ENCODE results near the gene MSMB. TPM values are rescaled to one million over a fixed set of nuclear protein-coding genes. Genes with fewer than 3 reads are reported as not detected.
"Not testable (repeated sequence)": the region's sequence is repeated elsewhere in the genome, so short reads cannot be mapped to it uniquely, and the experiment has no call there.

The MSMB gene
- total RNA-seq, 1 donor from 2014 or later = not detected

- no peak for DNase-seq (ENCODE audit: low read depth, low spot score)
These were observed 31.2 kb downstream of the MSMB start for GRCh38 chr10:46014683-46015405.

- DNase-seq (ENCODE audit: low read depth, low spot score) = no peak
These were observed 31.9 kb downstream of the MSMB start for GRCh38 chr10:46014206-46014605.

GRCh38 chr10:46012746-46013145 is 33.3 kb downstream of the MSMB start:
- no peak for DNase-seq (ENCODE audit: low read depth, low spot score)

- no peak for DNase-seq (ENCODE audit: low read depth, low spot score)
These were observed 39.9 kb downstream of the MSMB start for GRCh38 chr10:46006219-46006618.

- DNase-seq (ENCODE audit: low read depth, low spot score) = no peak
These were observed 40.7 kb downstream of the MSMB start for GRCh38 chr10:46005383-46005782.

- DNase-seq (ENCODE audit: low read depth, low spot score) = no peak
These were observed 41.1 kb downstream of the MSMB start for GRCh38 chr10:46004963-46005362.

- no peak for DNase-seq (ENCODE audit: low read depth, low spot score)
These were observed 43.0 kb downstream of the MSMB start for GRCh38 chr10:46002916-46003693.

- DNase-seq (ENCODE audit: low read depth, low spot score) = not testable (repeated sequence)
These were observed 43.8 kb downstream of the MSMB start for GRCh38 chr10:46002189-46002687.

GRCh38 chr10:46001187-46001756 is 44.8 kb downstream of the MSMB start:
- no peak for DNase-seq (ENCODE audit: low read depth, low spot score)

GRCh38 chr10:46000538-46000937 is 45.5 kb downstream of the MSMB start:
- DNase-seq (ENCODE audit: low read depth, low spot score) = no peak

GRCh38 chr10:45999955-46000354 is 46.1 kb downstream of the MSMB start:
- not testable (repeated sequence) for DNase-seq (ENCODE audit: low read depth, low spot score)

- DNase-seq (ENCODE audit: low read depth, low spot score) = no peak
These were observed 47.9 kb downstream of the MSMB start for GRCh38 chr10:45997994-45998763.

- DNase-seq (ENCODE audit: low read depth, low spot score) = no peak
These were observed 48.5 kb downstream of the MSMB start for GRCh38 chr10:45997557-45997956.

- DNase-seq (ENCODE audit: low read depth, low spot score) = not testable (repeated sequence)
These were observed 60.5 kb downstream of the MSMB start for GRCh38 chr10:45985590-45985989.

GRCh38 chr10:45984473-45984872 is 61.6 kb downstream of the MSMB start:
- DNase-seq (ENCODE audit: low read depth, low spot score) = not testable (repeated sequence)

GRCh38 chr10:45983538-45984186 is 62.4 kb downstream of the MSMB start:
- DNase-seq (ENCODE audit: low read depth, low spot score) = not testable (repeated sequence)

Other genes with a start within 250 kb of the MSMB start
- 2.9 and 3.1 TPM in 2 replicates for gene AGAP4, start 198.8 kb downstream of the MSMB start, total RNA-seq
- 99.5 and 103 TPM in 2 replicates for gene TIMM23, start 73.8 kb downstream of the MSMB start, total RNA-seq
- 204 and 239 TPM in 2 replicates for gene NCOA4, start 15.6 kb downstream of the MSMB start, total RNA-seq
- gene ANTXRL, start 240.7 kb upstream of the MSMB start, total RNA-seq = not detected in 2 replicates

Measured in pulmonary artery endothelial cell (primary cell).